HEK293 (cell line): ENCODE measurements around the gene BTBD9.

Experiments used
- CTCF ChIA-PET: fragments of 350-600 bp; formaldehyde crosslinking; extraction: SDS; loops from one replicate; lab custom pipeline; 2021; ENCODE audit warnings: antibody characterized with exemption; lab: Yijun Ruan, JAX
- POLR2A ChIA-PET: fragments of 300-600 bp; formaldehyde crosslinking; extraction: SDS; loops from one replicate; lab custom pipeline; 2020; ENCODE audit warnings: antibody characterized with exemption, inconsistent platforms; lab: Yijun Ruan, JAX
- H3K27ac ChIP-seq: fragments of 200-500 bp; sonication (Bioruptor generic); 2 replicates; pipeline ENCODE4 v1.5.1; 2014; ENCODE audit warnings: low read depth, low read length, control low read depth, inconsistent platforms; ENCODE audit errors: extremely low read depth
- H3K36me3 ChIP-seq, 2 experiments: fragments of 200-500 bp in 1 of 2; sonication (Bioruptor generic) in 1 of 2; 1 replicate in 1 of 2; 2 replicates in 1 of 2; pipeline ENCODE4 v1.5.1; 2014 to 2017; ENCODE audit warnings: inconsistent platforms in 2 of 2, low read length in 2 of 2; ENCODE audit not compliant: control insufficient read depth in 2 of 2, insufficient read depth in 1 of 2
- H3K4me1 ChIP-seq: fragments of 200-500 bp; sonication (Bioruptor generic); 2 replicates; pipeline ENCODE4 v1.5.1; 2014; ENCODE audit warnings: mild to moderate bottlenecking, low read length, inconsistent platforms; ENCODE audit not compliant: control insufficient read depth, insufficient read depth
- H3K4me3 ChIP-seq: 2 replicates; pipeline ENCODE4 v1.5.1; 2011; ENCODE audit warnings: low read depth, mild to moderate bottlenecking, control low read depth, low read length, moderate library complexity
- H3K9me3 ChIP-seq: fragments of 200-500 bp; sonication (Bioruptor generic); 2 replicates; pipeline ENCODE4 v1.5.1; 2014; ENCODE audit warnings: low read depth, low read length, inconsistent platforms; ENCODE audit not compliant: control insufficient read depth, insufficient read depth
- BCL11A ChIP-seq: fragments of 450-650 bp; formaldehyde crosslinking; IDR thresholded peaks from 2 replicates; pipeline ENCODE4 v1.5.1; 2016; ENCODE audit warnings: low read depth, missing biosample characterization, missing genetic modification characterization
- GLI4 ChIP-seq: fragments of 450-650 bp; formaldehyde crosslinking; IDR thresholded peaks from 2 replicates; pipeline ENCODE4 v1.5.1; 2016; ENCODE audit warnings: missing biosample characterization, missing genetic modification characterization
- OSR2 ChIP-seq: fragments of 450-650 bp; formaldehyde crosslinking; IDR thresholded peaks from 2 replicates; pipeline ENCODE4 v1.5.1; 2016; ENCODE audit warnings: missing biosample characterization, missing genetic modification characterization
- ZBTB20 ChIP-seq: fragments of 450-650 bp; formaldehyde crosslinking; IDR thresholded peaks from 2 replicates; pipeline ENCODE4 v1.5.1; 2016; ENCODE audit warnings: missing biosample characterization, missing genetic modification characterization
- ZBTB48 ChIP-seq: fragments of 450-650 bp; formaldehyde crosslinking; IDR thresholded peaks from 2 replicates; pipeline ENCODE4 v1.5.1; 2016; ENCODE audit warnings: missing biosample characterization, missing genetic modification characterization
- ZNF112 ChIP-seq: fragments of 450-650 bp; formaldehyde crosslinking; IDR thresholded peaks from 2 replicates; pipeline ENCODE4 v1.5.0; 2017; ENCODE audit warnings: missing biosample characterization, missing genetic modification characterization
- ZNF114 ChIP-seq: fragments of 450-650 bp; formaldehyde crosslinking; IDR thresholded peaks from 2 replicates; pipeline ENCODE4 v1.5.0; 2017; ENCODE audit warnings: missing biosample characterization, missing genetic modification characterization
- ZNF132 ChIP-seq: fragments of 450-650 bp; formaldehyde crosslinking; IDR thresholded peaks from 2 replicates; pipeline ENCODE4 v1.5.1; 2017; ENCODE audit warnings: missing biosample characterization, missing genetic modification characterization, borderline replicate concordance
- ZNF157 ChIP-seq: fragments of 450-650 bp; formaldehyde crosslinking; IDR thresholded peaks from 2 replicates; pipeline ENCODE4 v1.5.1; 2016; ENCODE audit warnings: missing biosample characterization, missing genetic modification characterization
- ZNF174 ChIP-seq: fragments of 450-650 bp; formaldehyde crosslinking; IDR thresholded peaks from 2 replicates; pipeline ENCODE4 v1.5.0; 2017; ENCODE audit warnings: missing biosample characterization, mild to moderate bottlenecking, missing genetic modification characterization
- ZNF292 ChIP-seq: fragments of 450-650 bp; formaldehyde crosslinking; IDR thresholded peaks from 2 replicates; pipeline ENCODE4 v1.5.1; 2016; ENCODE audit warnings: low read depth, missing biosample characterization, missing genetic modification characterization, borderline replicate concordance
- ZNF433 ChIP-seq: fragments of 450-650 bp; formaldehyde crosslinking; IDR thresholded peaks from 2 replicates; pipeline ENCODE4 v1.5.1; 2016; ENCODE audit warnings: missing biosample characterization, missing genetic modification characterization, low read depth
- ZNF48 ChIP-seq: fragments of 450-650 bp; formaldehyde crosslinking; IDR thresholded peaks from 2 replicates; pipeline ENCODE4 v1.5.1; 2016; ENCODE audit warnings: missing biosample characterization, missing genetic modification characterization
- ZNF514 ChIP-seq: fragments of 450-650 bp; formaldehyde crosslinking; IDR thresholded peaks from 2 replicates; pipeline ENCODE4 v1.5.1; 2016; ENCODE audit warnings: missing biosample characterization, missing genetic modification characterization
- ZNF558 ChIP-seq: fragments of 450-650 bp; formaldehyde crosslinking; IDR thresholded peaks from 2 replicates; pipeline ENCODE4 v1.5.1; 2016; ENCODE audit warnings: missing biosample characterization, missing genetic modification characterization
- ZNF600 ChIP-seq: fragments of 450-650 bp; formaldehyde crosslinking; IDR thresholded peaks from 2 replicates; pipeline ENCODE4 v1.5.1; 2016; ENCODE audit warnings: missing biosample characterization, missing genetic modification characterization
- ZNF621 ChIP-seq: fragments of 450-650 bp; formaldehyde crosslinking; IDR thresholded peaks from 2 replicates; pipeline ENCODE4 v1.5.1; 2017; ENCODE audit warnings: missing biosample characterization, missing genetic modification characterization
- ZNF629 ChIP-seq: fragments of 450-650 bp; formaldehyde crosslinking; IDR thresholded peaks from 2 replicates; pipeline ENCODE4 v1.5.1; 2017; ENCODE audit warnings: missing biosample characterization, missing genetic modification characterization
- ZNF701 ChIP-seq: fragments of 450-650 bp; formaldehyde crosslinking; IDR thresholded peaks from 2 replicates; pipeline ENCODE4 v1.5.1; 2016; ENCODE audit warnings: missing biosample characterization, missing genetic modification characterization
- TF ChIP-seq, protein P1 (sequence below): fragments of 450-650 bp; IDR thresholded peaks from 2 replicates; pipeline ENCODE4 v1.5.1; 2018; ENCODE audit warnings: missing biosample characterization, missing genetic modification characterization
- TF ChIP-seq, protein P2 (sequence below): fragments of 450-650 bp; formaldehyde crosslinking; IDR thresholded peaks from 2 replicates; pipeline ENCODE4 v1.5.1; 2016; ENCODE audit warnings: missing biosample characterization, missing genetic modification characterization
- TF ChIP-seq, protein P3 (sequence below): fragments of 450-650 bp; formaldehyde crosslinking; IDR thresholded peaks from 2 replicates; pipeline ENCODE4 v1.5.1; 2017; ENCODE audit warnings: missing biosample characterization, missing genetic modification characterization
- TF ChIP-seq, protein P4 (sequence below): fragments of 450-650 bp; formaldehyde crosslinking; IDR thresholded peaks from 2 replicates; pipeline ENCODE4 v1.5.1; 2016; ENCODE audit warnings: missing biosample characterization, missing genetic modification characterization

BTBD9 gene

DNA sequence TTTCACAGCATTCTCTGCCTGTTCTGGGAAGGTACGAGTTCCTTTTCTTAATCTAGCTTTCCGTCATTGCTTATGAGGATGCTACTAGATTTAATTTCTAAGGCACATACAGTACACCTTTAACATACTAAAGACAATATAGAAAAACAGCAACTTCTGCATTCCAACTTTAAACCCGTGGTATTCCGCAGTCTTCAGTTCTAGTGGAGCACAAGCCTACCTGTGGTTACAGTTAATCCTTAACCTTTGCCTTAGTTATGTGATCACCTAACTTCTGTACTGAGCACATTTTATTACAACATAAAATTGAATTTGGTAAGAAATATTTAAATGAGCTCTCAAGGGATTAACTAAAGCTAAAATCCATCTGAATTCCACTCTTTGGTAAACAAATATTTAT, 289.5 kb downstream of the BTBD9 start:
- TF ChIP-seq ZNF112 (tag by site-specific recombination) (no peak), ZNF292 (tag by site-specific recombination) (no peak), ZNF114 (tag by site-specific recombination) (no peak), OSR2 (tag by site-specific recombination) (no peak)
- TF ChIP-seq, protein P1, sequence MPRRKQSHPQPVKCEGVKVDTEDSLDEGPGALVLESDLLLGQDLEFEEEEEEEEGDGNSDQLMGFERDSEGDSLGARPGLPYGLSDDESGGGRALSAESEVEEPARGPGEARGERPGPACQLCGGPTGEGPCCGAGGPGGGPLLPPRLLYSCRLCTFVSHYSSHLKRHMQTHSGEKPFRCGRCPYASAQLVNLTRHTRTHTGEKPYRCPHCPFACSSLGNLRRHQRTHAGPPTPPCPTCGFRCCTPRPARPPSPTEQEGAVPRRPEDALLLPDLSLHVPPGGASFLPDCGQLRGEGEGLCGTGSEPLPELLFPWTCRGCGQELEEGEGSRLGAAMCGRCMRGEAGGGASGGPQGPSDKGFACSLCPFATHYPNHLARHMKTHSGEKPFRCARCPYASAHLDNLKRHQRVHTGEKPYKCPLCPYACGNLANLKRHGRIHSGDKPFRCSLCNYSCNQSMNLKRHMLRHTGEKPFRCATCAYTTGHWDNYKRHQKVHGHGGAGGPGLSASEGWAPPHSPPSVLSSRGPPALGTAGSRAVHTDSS (tag by site-specific recombination): no peak
- H3K36me3 ChIP-seq: no peaks in the 10 kb centered on the region
- ChIA-PET POLR2A (no interaction called here), CTCF (interaction anchor here (0.6 to 0.7 kb wide), 3 partner anchors 12 to 600 kb away, joined by 3 to 5 read pairs (median 4); no protein-coding TSS in a partner anchor)
- no peak overlapping the region for H3K27ac ChIP-seq
- H3K9me3 ChIP-seq: no peaks in the 10 kb centered on the region
- no peak overlapping the region for H3K4me3 ChIP-seq
- peaks cover 4% of the 10 kb centered on the region for H3K4me1 ChIP-seq

DNA sequence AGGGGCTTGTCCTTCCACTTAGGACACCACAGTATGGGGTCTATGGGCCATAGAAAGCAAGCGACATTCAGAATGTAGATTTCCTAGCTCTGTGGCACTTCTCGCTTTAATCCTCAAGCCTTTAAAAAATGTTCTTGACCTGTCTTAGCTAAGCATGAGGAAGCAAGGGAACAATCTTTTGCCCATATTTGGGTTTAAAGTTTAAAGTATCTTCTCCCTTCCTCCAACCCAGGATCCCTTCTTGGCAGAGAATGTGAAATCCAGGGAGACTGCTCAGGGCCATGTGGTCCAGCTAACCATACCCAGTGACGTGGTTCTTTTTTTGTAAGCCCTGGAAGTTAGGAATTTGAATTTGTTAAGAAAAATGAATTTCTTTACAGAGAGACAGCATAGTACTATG, 289.9 kb downstream of the BTBD9 start:
- Histone ChIP-seq H3K27ac (no peak overlapping the region), H3K4me3 (no peak overlapping the region), H3K9me3 (no peaks in the 10 kb centered on the region), H3K36me3 (no peaks in the 10 kb centered on the region), H3K4me1 (peaks cover 4% of the 10 kb centered on the region)
- ChIA-PET POLR2A (no interaction called here), CTCF (interaction anchor here (0.7 kb wide), 1 partner anchor 12 kb away, joined by 3 read pairs; no protein-coding TSS in a partner anchor)
- no peak for TF ChIP-seq BCL11A
- TF ChIP-seq GLI4 (tag by site-specific recombination): no peak
- TF ChIP-seq, protein P2, sequence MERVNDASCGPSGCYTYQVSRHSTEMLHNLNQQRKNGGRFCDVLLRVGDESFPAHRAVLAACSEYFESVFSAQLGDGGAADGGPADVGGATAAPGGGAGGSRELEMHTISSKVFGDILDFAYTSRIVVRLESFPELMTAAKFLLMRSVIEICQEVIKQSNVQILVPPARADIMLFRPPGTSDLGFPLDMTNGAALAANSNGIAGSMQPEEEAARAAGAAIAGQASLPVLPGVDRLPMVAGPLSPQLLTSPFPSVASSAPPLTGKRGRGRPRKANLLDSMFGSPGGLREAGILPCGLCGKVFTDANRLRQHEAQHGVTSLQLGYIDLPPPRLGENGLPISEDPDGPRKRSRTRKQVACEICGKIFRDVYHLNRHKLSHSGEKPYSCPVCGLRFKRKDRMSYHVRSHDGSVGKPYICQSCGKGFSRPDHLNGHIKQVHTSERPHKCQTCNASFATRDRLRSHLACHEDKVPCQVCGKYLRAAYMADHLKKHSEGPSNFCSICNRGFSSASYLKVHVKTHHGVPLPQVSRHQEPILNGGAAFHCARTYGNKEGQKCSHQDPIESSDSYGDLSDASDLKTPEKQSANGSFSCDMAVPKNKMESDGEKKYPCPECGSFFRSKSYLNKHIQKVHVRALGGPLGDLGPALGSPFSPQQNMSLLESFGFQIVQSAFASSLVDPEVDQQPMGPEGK (tag by site-specific recombination): no peak
- TF ChIP-seq ZNF558 (tag by site-specific recombination): no peak
- TF ChIP-seq ZNF629 (tag by site-specific recombination): no peak
- no peak for TF ChIP-seq ZNF514
- TF ChIP-seq, protein P3, sequence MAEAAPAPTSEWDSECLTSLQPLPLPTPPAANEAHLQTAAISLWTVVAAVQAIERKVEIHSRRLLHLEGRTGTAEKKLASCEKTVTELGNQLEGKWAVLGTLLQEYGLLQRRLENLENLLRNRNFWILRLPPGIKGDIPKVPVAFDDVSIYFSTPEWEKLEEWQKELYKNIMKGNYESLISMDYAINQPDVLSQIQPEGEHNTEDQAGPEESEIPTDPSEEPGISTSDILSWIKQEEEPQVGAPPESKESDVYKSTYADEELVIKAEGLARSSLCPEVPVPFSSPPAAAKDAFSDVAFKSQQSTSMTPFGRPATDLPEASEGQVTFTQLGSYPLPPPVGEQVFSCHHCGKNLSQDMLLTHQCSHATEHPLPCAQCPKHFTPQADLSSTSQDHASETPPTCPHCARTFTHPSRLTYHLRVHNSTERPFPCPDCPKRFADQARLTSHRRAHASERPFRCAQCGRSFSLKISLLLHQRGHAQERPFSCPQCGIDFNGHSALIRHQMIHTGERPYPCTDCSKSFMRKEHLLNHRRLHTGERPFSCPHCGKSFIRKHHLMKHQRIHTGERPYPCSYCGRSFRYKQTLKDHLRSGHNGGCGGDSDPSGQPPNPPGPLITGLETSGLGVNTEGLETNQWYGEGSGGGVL (tag by site-specific recombination): no peak
- no peak for TF ChIP-seq ZNF433 (tag by site-specific recombination)
- TF ChIP-seq ZBTB20 (tag by site-specific recombination): no peak

DNA sequence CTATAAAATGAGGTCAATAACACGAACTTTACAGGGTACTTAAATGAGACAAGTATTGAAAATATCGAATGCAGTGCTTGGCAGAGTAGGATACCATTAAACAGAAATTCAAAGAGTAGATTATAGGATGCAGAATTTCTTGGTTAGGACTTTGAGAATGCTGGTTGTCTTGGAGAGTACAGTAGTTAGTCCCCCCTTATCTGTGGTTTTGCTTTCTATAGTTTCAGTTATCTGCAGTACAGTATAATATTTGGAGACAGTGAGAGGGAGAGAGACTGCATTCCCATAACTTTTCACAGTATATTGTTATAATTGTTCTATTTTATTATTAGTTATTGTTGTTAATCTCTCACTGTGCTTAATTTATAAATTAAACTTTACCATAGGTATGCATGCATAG, 290.5 kb downstream of the BTBD9 start:
- Histone ChIP-seq H3K27ac (no peak overlapping the region), H3K4me3 (no peak overlapping the region), H3K4me1 (peaks cover 4% of the 10 kb centered on the region), H3K9me3 (no peaks in the 10 kb centered on the region), H3K36me3 (no peaks in the 10 kb centered on the region)
- TF ChIP-seq ZNF701 (tag by site-specific recombination) (no peak), ZBTB48 (tag by site-specific recombination) (no peak), ZNF157 (tag by site-specific recombination) (no peak), ZNF132 (no peak), ZNF629 (tag by site-specific recombination) (no peak), ZNF621 (tag by site-specific recombination) (no peak), ZNF48 (tag by site-specific recombination) (no peak), ZNF174 (no peak), ZNF600 (tag by site-specific recombination) (no peak)
- TF ChIP-seq, protein P4, sequence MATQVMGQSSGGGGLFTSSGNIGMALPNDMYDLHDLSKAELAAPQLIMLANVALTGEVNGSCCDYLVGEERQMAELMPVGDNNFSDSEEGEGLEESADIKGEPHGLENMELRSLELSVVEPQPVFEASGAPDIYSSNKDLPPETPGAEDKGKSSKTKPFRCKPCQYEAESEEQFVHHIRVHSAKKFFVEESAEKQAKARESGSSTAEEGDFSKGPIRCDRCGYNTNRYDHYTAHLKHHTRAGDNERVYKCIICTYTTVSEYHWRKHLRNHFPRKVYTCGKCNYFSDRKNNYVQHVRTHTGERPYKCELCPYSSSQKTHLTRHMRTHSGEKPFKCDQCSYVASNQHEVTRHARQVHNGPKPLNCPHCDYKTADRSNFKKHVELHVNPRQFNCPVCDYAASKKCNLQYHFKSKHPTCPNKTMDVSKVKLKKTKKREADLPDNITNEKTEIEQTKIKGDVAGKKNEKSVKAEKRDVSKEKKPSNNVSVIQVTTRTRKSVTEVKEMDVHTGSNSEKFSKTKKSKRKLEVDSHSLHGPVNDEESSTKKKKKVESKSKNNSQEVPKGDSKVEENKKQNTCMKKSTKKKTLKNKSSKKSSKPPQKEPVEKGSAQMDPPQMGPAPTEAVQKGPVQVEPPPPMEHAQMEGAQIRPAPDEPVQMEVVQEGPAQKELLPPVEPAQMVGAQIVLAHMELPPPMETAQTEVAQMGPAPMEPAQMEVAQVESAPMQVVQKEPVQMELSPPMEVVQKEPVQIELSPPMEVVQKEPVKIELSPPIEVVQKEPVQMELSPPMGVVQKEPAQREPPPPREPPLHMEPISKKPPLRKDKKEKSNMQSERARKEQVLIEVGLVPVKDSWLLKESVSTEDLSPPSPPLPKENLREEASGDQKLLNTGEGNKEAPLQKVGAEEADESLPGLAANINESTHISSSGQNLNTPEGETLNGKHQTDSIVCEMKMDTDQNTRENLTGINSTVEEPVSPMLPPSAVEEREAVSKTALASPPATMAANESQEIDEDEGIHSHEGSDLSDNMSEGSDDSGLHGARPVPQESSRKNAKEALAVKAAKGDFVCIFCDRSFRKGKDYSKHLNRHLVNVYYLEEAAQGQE (tag by site-specific recombination): no peak
- ChIA-PET CTCF (no interaction called here), POLR2A (no interaction called here)
